Activated B cell treated with CpG ODN at 0.5 μM for 24 hours (primary cell): Measurements from ENCODE around the gene LIMA1. TPM values are rescaled to one million over a fixed set of nuclear protein-coding genes. Genes with fewer than 3 reads are reported as not detected.

Source experiments
- ATAC-seq: fragments of 200-7000 bp; cut with Tn5 transposase; one replicate; pipeline ENCODE4 v1.10.0; 2021; ENCODE audit warnings: low read depth, mild to moderate bottlenecking, moderate library complexity
- CTCF ChIA-PET: fragments of 350-600 bp; sonication (Branson Sonifier 250); formaldehyde crosslinking; loops from one replicate; lab custom pipeline; 2021; ENCODE audit warnings: antibody characterized with exemption; lab: Charles Lee
- POLR2A ChIA-PET: fragments of 350-600 bp; sonication (Branson Sonifier 250); formaldehyde crosslinking; loops from one replicate; lab custom pipeline; 2021; ENCODE audit warnings: antibody characterized with exemption; lab: Charles Lee
- DNase-seq: peaks from one replicate; pipeline ENCODE4 v3.0.0; 2022
- H3K27ac Mint-ChIP-seq: one replicate; pipeline ENCODE4 v1.8.0; 2020; ENCODE audit warnings: mixed read lengths
- H3K27me3 Mint-ChIP-seq: one replicate; pipeline ENCODE4 v1.8.0; 2021; ENCODE audit warnings: mixed read lengths
- H3K36me3 Mint-ChIP-seq: one replicate; pipeline ENCODE4 v1.8.0; 2021; ENCODE audit warnings: low read depth, mixed read lengths
- H3K4me1 Mint-ChIP-seq: one replicate; pipeline ENCODE4 v1.8.0; 2021; ENCODE audit warnings: mixed read lengths
- H3K4me3 Mint-ChIP-seq: one replicate; pipeline ENCODE4 v1.8.0; 2020; ENCODE audit warnings: mild to moderate bottlenecking, mixed read lengths
- H3K9me3 Mint-ChIP-seq: one replicate; pipeline ENCODE4 v1.8.0; 2020; ENCODE audit warnings: mixed read lengths
- intact Hi-C: fragments of 100-400 bp; cut with micrococcal nuclease; formaldehyde crosslinking; loops from one replicate; pipeline ENCODE4 v1.15.1; 2024
- total RNA-seq: library from RNA; stranded (reverse); gene quantifications from 2 replicates; pipeline ENCODE4 v1.2.3, GENCODE V29; 2022
- TF ChIP-seq, protein P1 (sequence below): fragments of 200-600 bp; IDR thresholded peaks from one replicate; pipeline ENCODE4 v1.8.0; 2022; ENCODE audit warnings: antibody characterized with exemption, mild to moderate bottlenecking

Gene LIMA1
- total RNA-seq, 1 donor from 2014 or later, result 5.7 TPM

DNA sequence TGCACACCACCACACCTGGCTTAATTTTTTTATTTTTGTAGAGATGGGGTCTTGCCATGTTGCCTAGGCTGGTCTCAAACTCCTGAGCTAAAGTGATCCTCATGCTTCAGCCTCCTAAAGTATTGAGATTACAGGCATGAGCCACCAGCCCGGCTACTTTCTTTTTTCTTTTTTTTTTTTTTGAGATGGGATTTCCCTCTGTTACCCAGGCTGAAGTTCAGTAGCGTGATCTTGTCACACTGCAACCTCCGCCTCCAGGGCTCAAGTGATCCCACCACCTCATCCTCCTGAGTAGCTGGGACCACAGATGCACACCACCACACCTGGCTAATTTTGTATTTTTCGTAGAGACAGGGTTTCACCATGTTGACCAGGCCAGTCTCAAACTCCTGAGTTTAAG is 51.1 kb downstream of the LIMA1 start:
- TF ChIP-seq, protein P1, sequence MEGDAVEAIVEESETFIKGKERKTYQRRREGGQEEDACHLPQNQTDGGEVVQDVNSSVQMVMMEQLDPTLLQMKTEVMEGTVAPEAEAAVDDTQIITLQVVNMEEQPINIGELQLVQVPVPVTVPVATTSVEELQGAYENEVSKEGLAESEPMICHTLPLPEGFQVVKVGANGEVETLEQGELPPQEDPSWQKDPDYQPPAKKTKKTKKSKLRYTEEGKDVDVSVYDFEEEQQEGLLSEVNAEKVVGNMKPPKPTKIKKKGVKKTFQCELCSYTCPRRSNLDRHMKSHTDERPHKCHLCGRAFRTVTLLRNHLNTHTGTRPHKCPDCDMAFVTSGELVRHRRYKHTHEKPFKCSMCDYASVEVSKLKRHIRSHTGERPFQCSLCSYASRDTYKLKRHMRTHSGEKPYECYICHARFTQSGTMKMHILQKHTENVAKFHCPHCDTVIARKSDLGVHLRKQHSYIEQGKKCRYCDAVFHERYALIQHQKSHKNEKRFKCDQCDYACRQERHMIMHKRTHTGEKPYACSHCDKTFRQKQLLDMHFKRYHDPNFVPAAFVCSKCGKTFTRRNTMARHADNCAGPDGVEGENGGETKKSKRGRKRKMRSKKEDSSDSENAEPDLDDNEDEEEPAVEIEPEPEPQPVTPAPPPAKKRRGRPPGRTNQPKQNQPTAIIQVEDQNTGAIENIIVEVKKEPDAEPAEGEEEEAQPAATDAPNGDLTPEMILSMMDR, result no peak
- no peak overlapping the region for H3K4me3 Mint-ChIP-seq
- ATAC-seq (no peak), DNase-seq (no peak)
- H3K4me1 Mint-ChIP-seq, result no peaks in the 10 kb centered on the region
- H3K27me3 Mint-ChIP-seq, result no peaks in the 10 kb centered on the region
- H3K9me3 Mint-ChIP-seq, result no peaks in the 10 kb centered on the region
- no peaks in the 10 kb centered on the region for H3K36me3 Mint-ChIP-seq
- H3K27ac Mint-ChIP-seq, result no peak overlapping the region
- intact Hi-C loops, result no loop called here
- ChIA-PET CTCF (no interaction called here), POLR2A (interaction anchor here (0.7 to 1.1 kb wide), 2 partner anchors 11 to 45 kb away, joined by 3 to 5 read pairs; no protein-coding TSS in a partner anchor)

- no peak overlapping the region for H3K4me3 Mint-ChIP-seq
- TF ChIP-seq, protein P1, result no peak
- ChIA-PET CTCF (no interaction called here), POLR2A (no interaction called here)
- no peak overlapping the region for H3K27ac Mint-ChIP-seq
- no peaks in the 10 kb centered on the region for H3K27me3 Mint-ChIP-seq
- no peaks in the 10 kb centered on the region for H3K4me1 Mint-ChIP-seq
- ATAC-seq, result no peak
- no peaks in the 10 kb centered on the region for H3K36me3 Mint-ChIP-seq
- DNase-seq, result no peak
- intact Hi-C loops, result no loop called here
- no peaks in the 10 kb centered on the region for H3K9me3 Mint-ChIP-seq
Measured at GRCh38 chr12:50231346-50231745, 52.0 kb downstream of the LIMA1 start.

DNA sequence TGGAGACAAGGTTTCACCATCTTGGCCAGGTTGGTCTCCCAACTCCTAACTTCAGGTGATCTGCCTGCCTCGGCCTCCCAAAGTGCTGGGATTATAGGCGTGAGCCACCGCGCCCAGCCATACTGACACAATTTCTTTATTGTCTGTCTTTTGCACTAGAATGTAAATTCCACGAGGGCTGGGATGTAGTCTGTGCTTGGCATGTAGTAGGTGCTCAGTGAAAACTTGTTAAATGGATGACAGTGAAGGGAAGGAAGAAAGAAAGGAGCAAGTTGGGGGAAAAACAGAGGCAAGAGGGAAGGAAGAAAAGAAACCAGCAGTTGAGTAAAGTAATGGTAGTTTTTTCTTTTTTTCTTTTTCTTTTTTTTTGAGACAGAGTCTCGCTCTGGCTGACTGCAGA is 53.1 kb downstream of the LIMA1 start:
- ChIA-PET CTCF (no interaction called here), POLR2A (interaction anchor here (0.6 kb wide), 1 partner anchor 23 kb away, joined by 10 read pairs; no protein-coding TSS in a partner anchor)
- intact Hi-C loops, result no loop called here
- Mint-ChIP-seq H3K27me3 (no peaks in the 10 kb centered on the region), H3K36me3 (no peaks in the 10 kb centered on the region), H3K27ac (no peak overlapping the region), H3K4me3 (no peak overlapping the region), H3K9me3 (no peaks in the 10 kb centered on the region), H3K4me1 (peaks cover 2% of the 10 kb centered on the region)
- ATAC-seq (no peak), DNase-seq (no peak)
- TF ChIP-seq, protein P1, result no peak

DNA sequence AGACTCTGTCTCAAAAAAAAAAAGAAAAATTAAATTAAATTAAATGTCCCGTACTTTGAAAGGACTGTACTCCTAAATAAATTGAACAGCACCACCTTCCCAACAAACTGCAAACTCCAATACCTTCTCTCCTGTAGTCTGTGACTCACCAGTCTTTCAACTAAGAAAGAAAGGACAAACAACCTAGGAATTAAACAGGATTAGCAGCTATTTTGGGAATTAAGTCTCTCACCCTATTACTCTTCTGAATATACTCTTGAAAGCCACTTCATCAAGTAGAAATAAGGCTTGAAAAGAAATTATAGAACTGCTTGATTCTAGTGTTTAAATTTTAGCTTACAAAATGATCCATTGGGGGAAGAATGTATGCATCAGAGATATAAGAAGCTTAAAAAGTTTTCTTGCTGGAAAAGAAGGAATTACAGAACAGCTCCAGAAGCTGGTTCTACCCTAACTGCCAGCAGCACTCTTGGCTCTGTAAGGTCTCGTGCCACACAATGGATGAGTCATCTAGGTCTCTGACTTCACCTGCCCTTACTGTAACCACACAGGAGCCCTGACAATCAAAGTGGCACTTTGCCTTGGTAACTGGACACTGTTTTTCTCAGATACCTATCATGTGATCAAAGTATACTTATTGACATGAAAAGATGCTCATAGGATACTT is 59.2 kb downstream of the LIMA1 start:
- Mint-ChIP-seq H3K4me1 (peaks cover 19% of the 10 kb centered on the region), H3K9me3 (no peaks in the 10 kb centered on the region), H3K27me3 (no peaks in the 10 kb centered on the region), H3K27ac (no peak overlapping the region), H3K36me3 (no peaks in the 10 kb centered on the region), H3K4me3 (peak overlapping the region; percentile 32)
- POLR2A ChIA-PET, result interaction anchor here (0.7 kb wide), 1 partner anchor 269 kb away, joined by 8 read pairs; no protein-coding TSS in a partner anchor
- no peak for DNase-seq
- intact Hi-C loops, result loop anchor here (2.0 kb wide), 1 partner anchor 59 kb away; the partner anchor contains the start of gene LIMA1
- TF ChIP-seq, protein P1, result no peak
- peak; percentile 60 for ATAC-seq
- CTCF ChIA-PET, result no interaction called here

GRCh38 chr12:50222275-50222783 is 61.0 kb downstream of the LIMA1 start:
- Mint-ChIP-seq H3K4me1 (peaks cover 19% of the 10 kb centered on the region), H3K9me3 (no peaks in the 10 kb centered on the region), H3K27me3 (no peaks in the 10 kb centered on the region), H3K36me3 (no peaks in the 10 kb centered on the region), H3K4me3 (no peak overlapping the region), H3K27ac (no peak overlapping the region)
- CTCF ChIA-PET, result no interaction called here
- TF ChIP-seq, protein P1, result no peak
- POLR2A ChIA-PET, result interaction anchor here (0.5 to 1.9 kb wide), 6 partner anchors 16 to 190 kb away, joined by 3 to 6 read pairs (median 4); partner anchors contain the start of genes COX14 and SMARCD1
- DNase-seq, result no peak
- intact Hi-C loops, result no loop called here
- ATAC-seq, result peak; percentile 28
